Measurements from ENCODE around the gene CDC6.

Gene CDC6

GRCh38 chr17:40244255-40244654 lies 43.4 kb upstream of the CDC6 start:
- H3K27me3 ChIP-seq (ENCODE audit: control insufficient read depth, insufficient read depth, low read length): no peaks in the 10 kb centered on the region
- H3K79me2 ChIP-seq: peaks cover 44% of the 10 kb centered on the region
- H3K4me3 ChIP-seq (ENCODE audit: low read depth, low read length): no peak overlapping the region
- no peak overlapping the region for H3K27ac ChIP-seq
- no peak overlapping the region for H2AFZ ChIP-seq
- TF ChIP-seq CTCF (IDR thresholded peaks at IDR 0.05): no peak
- no peaks in the 10 kb centered on the region for H3K9me3 ChIP-seq (ENCODE audit: control insufficient read depth, low read length)
- no peak overlapping the region for H3K9ac ChIP-seq
- no peaks in the 10 kb centered on the region for H3K4me1 ChIP-seq
- no peaks in the 10 kb centered on the region for H3K36me3 ChIP-seq (ENCODE audit: control insufficient read depth, insufficient read depth, low read length)
- no peak overlapping the region for H3K4me2 ChIP-seq (ENCODE audit: low read length)

GRCh38 chr17:40247926-40248495 lies 39.7 kb upstream of the CDC6 start:
- no peak overlapping the region for H3K9ac ChIP-seq
- H3K36me3 ChIP-seq (ENCODE audit: control insufficient read depth, insufficient read depth, low read length): no peaks in the 10 kb centered on the region
- no peak overlapping the region for H3K4me3 ChIP-seq (ENCODE audit: low read depth, low read length)
- H3K27ac ChIP-seq: no peak overlapping the region
- peaks cover 40% of the 10 kb centered on the region for H3K79me2 ChIP-seq
- no peaks in the 10 kb centered on the region for H3K27me3 ChIP-seq (ENCODE audit: control insufficient read depth, insufficient read depth, low read length)
- H3K9me3 ChIP-seq (ENCODE audit: control insufficient read depth, low read length): no peaks in the 10 kb centered on the region
- no peak overlapping the region for H3K4me2 ChIP-seq (ENCODE audit: low read length)
- TF ChIP-seq CTCF (IDR thresholded peaks at IDR 0.05): no peak
- H2AFZ ChIP-seq: no peak overlapping the region
- H3K4me1 ChIP-seq: no peaks in the 10 kb centered on the region

GRCh38 chr17:40248507-40248906 lies 39.2 kb upstream of the CDC6 start:
- TF ChIP-seq CTCF (IDR thresholded peaks at IDR 0.05): no peak
- peaks cover 40% of the 10 kb centered on the region for H3K79me2 ChIP-seq
- H2AFZ ChIP-seq: no peak overlapping the region
- H3K9ac ChIP-seq: no peak overlapping the region
- no peak overlapping the region for H3K4me3 ChIP-seq (ENCODE audit: low read depth, low read length)
- H3K27ac ChIP-seq: no peak overlapping the region
- no peak overlapping the region for H3K4me2 ChIP-seq (ENCODE audit: low read length)
- H3K27me3 ChIP-seq (ENCODE audit: control insufficient read depth, insufficient read depth, low read length): no peaks in the 10 kb centered on the region
- H3K4me1 ChIP-seq: no peaks in the 10 kb centered on the region
- no peaks in the 10 kb centered on the region for H3K36me3 ChIP-seq (ENCODE audit: control insufficient read depth, insufficient read depth, low read length)
- no peaks in the 10 kb centered on the region for H3K9me3 ChIP-seq (ENCODE audit: control insufficient read depth, low read length)

GRCh38 chr17:40251576-40251975 lies 36.1 kb upstream of the CDC6 start:
- H3K27me3 ChIP-seq (ENCODE audit: control insufficient read depth, insufficient read depth, low read length): no peaks in the 10 kb centered on the region
- H3K9me3 ChIP-seq (ENCODE audit: control insufficient read depth, low read length): no peaks in the 10 kb centered on the region
- TF ChIP-seq CTCF (IDR thresholded peaks at IDR 0.05): no peak
- H3K79me2 ChIP-seq: peaks cover 32% of the 10 kb centered on the region
- no peak overlapping the region for H3K4me2 ChIP-seq (ENCODE audit: low read length)
- H3K4me3 ChIP-seq (ENCODE audit: low read depth, low read length): no peak overlapping the region
- H2AFZ ChIP-seq: no peak overlapping the region
- H3K9ac ChIP-seq: no peak overlapping the region
- H3K36me3 ChIP-seq (ENCODE audit: control insufficient read depth, insufficient read depth, low read length): no peaks in the 10 kb centered on the region
- H3K4me1 ChIP-seq: no peaks in the 10 kb centered on the region
- no peak overlapping the region for H3K27ac ChIP-seq

- TF ChIP-seq CTCF (IDR thresholded peaks at IDR 0.05): no peak
- no peaks in the 10 kb centered on the region for H3K36me3 ChIP-seq (ENCODE audit: control insufficient read depth, insufficient read depth, low read length)
- H3K4me3 ChIP-seq (ENCODE audit: low read depth, low read length): no peak overlapping the region
- no peak overlapping the region for H3K4me2 ChIP-seq (ENCODE audit: low read length)
- H3K9me3 ChIP-seq (ENCODE audit: control insufficient read depth, low read length): no peaks in the 10 kb centered on the region
- H2AFZ ChIP-seq: no peak overlapping the region
- no peaks in the 10 kb centered on the region for H3K27me3 ChIP-seq (ENCODE audit: control insufficient read depth, insufficient read depth, low read length)
- H3K27ac ChIP-seq: no peak overlapping the region
- H3K9ac ChIP-seq: no peak overlapping the region
- H3K79me2 ChIP-seq: peaks cover 27% of the 10 kb centered on the region
- H3K4me1 ChIP-seq: no peaks in the 10 kb centered on the region
Observed at GRCh38 chr17:40253565-40253964, 34.1 kb upstream of the CDC6 start.

All from parathyroid adenoma (tissue), 2 donors.